Measurements from ENCODE around the gene SLC35E2B. TPM values are rescaled to one million over a fixed set of nuclear protein-coding genes. Genes with fewer than 3 reads are reported as not detected.

The SLC35E2B gene
- polyA plus RNA-seq, 1 donor from 2014 or later, result 93.2 TPM

DNA sequence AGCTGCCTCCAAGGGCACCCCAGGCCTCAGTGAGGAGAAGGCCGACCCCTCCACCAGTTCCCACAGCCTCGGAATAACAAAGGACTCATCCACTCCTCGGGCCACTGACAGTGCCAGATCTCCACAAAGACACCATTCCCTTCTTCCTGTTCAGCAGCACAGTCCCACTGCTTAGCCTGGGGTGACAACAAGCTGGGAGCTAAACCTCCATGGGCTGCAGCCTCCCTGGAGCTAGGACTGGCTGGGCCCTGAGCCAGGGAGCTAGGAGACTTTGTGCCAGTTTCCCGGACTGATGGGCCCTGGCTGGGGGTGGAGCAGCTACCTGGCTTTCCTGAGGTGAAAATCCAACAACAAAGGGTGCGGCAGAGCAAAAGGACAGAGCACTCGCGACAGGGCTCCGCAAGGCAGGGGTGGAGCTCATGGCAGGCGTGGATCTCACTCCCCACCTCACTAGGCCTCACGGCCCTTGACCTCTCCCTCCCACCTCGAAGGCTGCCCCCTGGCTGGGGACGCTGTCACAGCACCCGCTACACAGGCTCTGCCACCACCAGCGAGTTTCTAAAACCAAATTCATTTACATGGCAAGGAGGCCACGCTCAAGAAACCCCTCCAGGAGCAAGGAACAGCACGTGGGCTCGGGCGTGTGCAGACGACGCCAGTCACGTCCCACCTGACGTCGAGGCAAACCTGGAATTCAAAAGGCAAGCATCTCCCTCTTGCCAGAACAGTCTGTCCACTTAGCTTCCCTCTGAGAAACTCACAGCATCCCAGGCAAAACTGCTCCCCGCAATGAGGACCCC lies 13.8 kb downstream of the SLC35E2B start:
- Histone ChIP-seq H3K9me3 (ENCODE audit: low read length) (no peaks in the 10 kb centered on the region), H3K79me2 (replicated peaks; ENCODE audit: insufficient read depth, low read length) (peaks cover 34% of the 10 kb centered on the region), H4K20me1 (ENCODE audit: insufficient read depth) (no peaks in the 10 kb centered on the region), H3K4me2 (ENCODE audit: low read length) (no peak overlapping the region), H3K9ac (ENCODE audit: low read length) (no peak overlapping the region), H3K4me3 (ENCODE audit: low read length) (no peak overlapping the region), H3K36me3 (ENCODE audit: insufficient read depth, low read length) (no peaks in the 10 kb centered on the region), H2AFZ (ENCODE audit: low read depth, low read length) (no peak overlapping the region), H3F3A (ENCODE audit: insufficient read depth, low read length, poor library complexity, severe bottlenecking) (no peaks in the 10 kb centered on the region), H3K9me2 (ENCODE audit: insufficient read depth, low read length) (no peaks in the 10 kb centered on the region), H3K27ac (ENCODE audit: low read length) (no peak overlapping the region), H3K27me3 (ENCODE audit: insufficient read depth, low read depth, low read length) (no peaks in the 10 kb centered on the region)
- TF ChIP-seq TAF1 (IDR thresholded peaks at IDR 0.05; ENCODE audit: low read depth) (no peak), POLR2AphosphoS5 (IDR thresholded peaks at IDR 0.05) (no peak), SMC3 (conservative IDR thresholded peaks at IDR 0.05; ENCODE audit: poor library complexity) (no peak), CTCF (IDR thresholded peaks at IDR 0.05; ENCODE audit: poor library complexity, severe bottlenecking) (no peak), MXI1 (conservative IDR thresholded peaks at IDR 0.05; ENCODE audit: poor library complexity, severe bottlenecking) (no peak), RAD21 (conservative IDR thresholded peaks at IDR 0.05) (no peak), EZH2 (IDR thresholded peaks at IDR 0.05; ENCODE audit: borderline replicate concordance, insufficient read depth, low read length, poor library complexity, severe bottlenecking) (no peak), EP300 (conservative IDR thresholded peaks at IDR 0.05; ENCODE audit: poor library complexity, severe bottlenecking) (no peak)
- TF ChIP-seq, protein P1, sequence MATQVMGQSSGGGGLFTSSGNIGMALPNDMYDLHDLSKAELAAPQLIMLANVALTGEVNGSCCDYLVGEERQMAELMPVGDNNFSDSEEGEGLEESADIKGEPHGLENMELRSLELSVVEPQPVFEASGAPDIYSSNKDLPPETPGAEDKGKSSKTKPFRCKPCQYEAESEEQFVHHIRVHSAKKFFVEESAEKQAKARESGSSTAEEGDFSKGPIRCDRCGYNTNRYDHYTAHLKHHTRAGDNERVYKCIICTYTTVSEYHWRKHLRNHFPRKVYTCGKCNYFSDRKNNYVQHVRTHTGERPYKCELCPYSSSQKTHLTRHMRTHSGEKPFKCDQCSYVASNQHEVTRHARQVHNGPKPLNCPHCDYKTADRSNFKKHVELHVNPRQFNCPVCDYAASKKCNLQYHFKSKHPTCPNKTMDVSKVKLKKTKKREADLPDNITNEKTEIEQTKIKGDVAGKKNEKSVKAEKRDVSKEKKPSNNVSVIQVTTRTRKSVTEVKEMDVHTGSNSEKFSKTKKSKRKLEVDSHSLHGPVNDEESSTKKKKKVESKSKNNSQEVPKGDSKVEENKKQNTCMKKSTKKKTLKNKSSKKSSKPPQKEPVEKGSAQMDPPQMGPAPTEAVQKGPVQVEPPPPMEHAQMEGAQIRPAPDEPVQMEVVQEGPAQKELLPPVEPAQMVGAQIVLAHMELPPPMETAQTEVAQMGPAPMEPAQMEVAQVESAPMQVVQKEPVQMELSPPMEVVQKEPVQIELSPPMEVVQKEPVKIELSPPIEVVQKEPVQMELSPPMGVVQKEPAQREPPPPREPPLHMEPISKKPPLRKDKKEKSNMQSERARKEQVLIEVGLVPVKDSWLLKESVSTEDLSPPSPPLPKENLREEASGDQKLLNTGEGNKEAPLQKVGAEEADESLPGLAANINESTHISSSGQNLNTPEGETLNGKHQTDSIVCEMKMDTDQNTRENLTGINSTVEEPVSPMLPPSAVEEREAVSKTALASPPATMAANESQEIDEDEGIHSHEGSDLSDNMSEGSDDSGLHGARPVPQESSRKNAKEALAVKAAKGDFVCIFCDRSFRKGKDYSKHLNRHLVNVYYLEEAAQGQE (IDR thresholded peaks at IDR 0.05; ENCODE audit: borderline replicate concordance), result no peak

DNA sequence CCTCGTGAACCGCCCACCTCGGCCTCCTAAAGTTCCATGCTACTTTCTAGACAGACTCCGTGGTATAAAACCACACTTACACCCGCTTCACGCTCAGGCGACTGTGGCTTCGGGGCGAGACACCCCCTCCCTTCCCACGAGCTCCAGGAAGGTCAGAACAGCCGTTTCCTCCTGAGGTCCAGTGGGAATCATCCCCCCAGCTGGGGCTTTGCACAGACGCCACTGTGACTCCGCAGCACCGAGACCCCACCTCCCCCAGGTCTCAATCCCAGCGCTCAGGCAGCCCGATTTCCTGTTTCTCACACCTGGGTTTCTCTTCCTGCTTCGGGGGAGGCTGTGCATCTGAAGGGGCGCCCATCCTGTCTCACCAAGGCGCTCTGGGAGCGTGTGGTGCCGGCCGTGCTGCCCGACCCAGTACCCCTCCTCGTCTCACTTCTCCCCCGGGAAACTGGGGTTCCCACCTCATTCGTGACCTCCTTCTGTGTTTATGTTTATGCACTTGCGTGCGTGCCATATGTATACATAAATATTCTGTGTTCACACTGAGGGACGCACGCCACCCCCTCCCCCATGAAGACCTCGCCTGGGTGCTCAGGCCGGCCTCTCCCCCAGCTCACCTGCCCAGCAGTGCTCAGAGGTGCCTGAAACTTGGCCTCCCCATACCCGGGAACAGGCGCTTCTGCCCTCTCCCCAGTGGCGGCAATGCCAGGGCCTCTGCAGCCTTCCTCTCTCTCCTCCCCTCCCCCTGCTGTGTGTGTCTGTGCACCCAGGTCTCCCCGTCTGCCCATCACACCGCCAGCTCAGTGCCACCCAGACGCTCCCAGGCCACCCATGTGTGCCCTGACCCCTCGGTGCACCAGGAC lies 14.6 kb downstream of the SLC35E2B start:
- Histone ChIP-seq H3K4me2 (ENCODE audit: low read length) (no peak overlapping the region), H3K36me3 (ENCODE audit: insufficient read depth, low read length) (no peaks in the 10 kb centered on the region), H3K27ac (ENCODE audit: low read length) (no peak overlapping the region), H3K9ac (ENCODE audit: low read length) (no peak overlapping the region), H3K9me2 (ENCODE audit: insufficient read depth, low read length) (no peaks in the 10 kb centered on the region), H2AFZ (ENCODE audit: low read depth, low read length) (no peak overlapping the region), H4K20me1 (ENCODE audit: insufficient read depth) (no peaks in the 10 kb centered on the region), H3F3A (ENCODE audit: insufficient read depth, low read length, poor library complexity, severe bottlenecking) (no peaks in the 10 kb centered on the region), H3K9me3 (ENCODE audit: low read length) (no peaks in the 10 kb centered on the region), H3K4me3 (ENCODE audit: low read length) (no peak overlapping the region), H3K27me3 (ENCODE audit: insufficient read depth, low read depth, low read length) (no peaks in the 10 kb centered on the region), H3K79me2 (replicated peaks; ENCODE audit: insufficient read depth, low read length) (peaks cover 27% of the 10 kb centered on the region)
- TF ChIP-seq RAD21 (conservative IDR thresholded peaks at IDR 0.05), result no peak
- TF ChIP-seq EZH2 (IDR thresholded peaks at IDR 0.05; ENCODE audit: borderline replicate concordance, insufficient read depth, low read length, poor library complexity, severe bottlenecking), result no peak
- no peak for TF ChIP-seq POLR2AphosphoS5 (IDR thresholded peaks at IDR 0.05)
- TF ChIP-seq TAF1 (IDR thresholded peaks at IDR 0.05; ENCODE audit: low read depth), result no peak
- no peak for TF ChIP-seq MXI1 (conservative IDR thresholded peaks at IDR 0.05; ENCODE audit: poor library complexity, severe bottlenecking)
- no peak for TF ChIP-seq CTCF (IDR thresholded peaks at IDR 0.05; ENCODE audit: poor library complexity, severe bottlenecking)
- no peak for TF ChIP-seq EP300 (conservative IDR thresholded peaks at IDR 0.05; ENCODE audit: poor library complexity, severe bottlenecking)
- TF ChIP-seq, protein P1 (IDR thresholded peaks at IDR 0.05; ENCODE audit: borderline replicate concordance), result no peak
- TF ChIP-seq SMC3 (conservative IDR thresholded peaks at IDR 0.05; ENCODE audit: poor library complexity), result no peak
